HG02571 (cell line): ENCODE results near the gene PHF21B.

Source experiments
- ATAC-seq: cut with Tn5 transposase; IDR thresholded peaks from one replicate; pipeline ENCODE4 v1.9.1; 2021; ENCODE audit warnings: mild to moderate bottlenecking, moderate library complexity; ENCODE audit not compliant: unreplicated experiment

The PHF21B gene

GRCh38 chr22:44898236-44898635 lies 111.6 kb downstream of the PHF21B start:
- ATAC-seq: no peak

DNA sequence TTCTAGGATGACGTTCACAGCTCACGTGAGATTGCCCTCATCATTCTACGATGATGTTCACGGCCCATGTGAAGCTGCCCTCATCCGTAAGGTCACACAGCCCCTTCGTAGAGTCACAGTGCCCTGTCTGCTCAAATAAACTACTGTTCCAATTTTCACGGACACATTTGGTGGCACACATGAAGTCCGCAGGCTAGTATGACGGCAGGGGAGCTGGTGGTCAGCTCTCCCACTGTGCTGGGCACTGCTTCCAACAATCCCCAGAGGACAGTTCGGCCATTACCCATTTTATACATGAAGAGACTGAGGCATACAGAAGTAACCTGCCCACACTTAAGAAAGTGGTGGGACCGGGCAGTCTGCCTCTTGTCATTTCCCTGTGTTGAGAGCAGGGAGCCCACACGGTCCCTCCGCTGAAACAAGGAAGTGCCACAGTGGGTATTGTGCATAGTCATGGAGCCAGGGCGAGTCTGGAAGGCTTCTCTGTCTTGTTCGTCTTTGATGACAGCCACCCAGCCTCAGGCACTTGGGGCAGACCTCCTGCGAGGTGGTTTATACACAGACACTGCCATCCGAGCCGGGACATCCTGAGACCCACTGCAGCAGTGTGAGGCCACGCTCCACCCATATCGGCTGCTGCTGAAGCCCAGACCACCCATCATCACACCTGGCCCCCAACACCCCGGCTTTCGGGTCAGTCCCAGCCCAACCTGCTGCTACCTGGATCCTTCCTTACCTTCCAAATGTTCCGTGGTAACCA lies 114.3 kb downstream of the PHF21B start:
- ATAC-seq: no peak

- no peak for ATAC-seq
Measured at GRCh38 chr22:44894782-44895181, 115.0 kb downstream of the PHF21B start.

DNA sequence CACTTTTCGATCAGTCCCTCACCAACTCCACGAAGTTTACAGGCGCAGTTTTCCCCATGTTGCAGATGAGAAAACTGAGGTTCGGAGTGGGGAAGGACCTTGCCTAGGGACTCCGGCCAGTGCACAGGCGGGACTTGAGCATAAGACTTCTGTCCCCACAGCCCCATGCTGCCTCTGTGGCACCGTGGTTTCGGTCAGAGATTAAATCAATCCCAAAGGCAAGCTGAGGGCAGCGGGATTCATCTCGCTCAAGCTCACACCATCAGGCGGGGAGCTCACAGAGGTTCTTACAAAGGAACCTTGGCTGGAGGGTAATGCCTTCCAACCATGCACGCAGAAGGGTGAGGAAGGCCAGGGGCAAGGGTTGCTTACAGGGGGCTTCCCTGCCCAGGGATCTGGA lies 115.5 kb downstream of the PHF21B start:
- ATAC-seq: no peak

GRCh38 chr22:44893731-44894080 lies 116.1 kb downstream of the PHF21B start:
- no peak for ATAC-seq

- no peak for ATAC-seq
Measured at GRCh38 chr22:44892803-44893730, 116.7 kb downstream of the PHF21B start.

GRCh38 chr22:44892243-44892642 lies 117.6 kb downstream of the PHF21B start:
- ATAC-seq: no peak

DNA sequence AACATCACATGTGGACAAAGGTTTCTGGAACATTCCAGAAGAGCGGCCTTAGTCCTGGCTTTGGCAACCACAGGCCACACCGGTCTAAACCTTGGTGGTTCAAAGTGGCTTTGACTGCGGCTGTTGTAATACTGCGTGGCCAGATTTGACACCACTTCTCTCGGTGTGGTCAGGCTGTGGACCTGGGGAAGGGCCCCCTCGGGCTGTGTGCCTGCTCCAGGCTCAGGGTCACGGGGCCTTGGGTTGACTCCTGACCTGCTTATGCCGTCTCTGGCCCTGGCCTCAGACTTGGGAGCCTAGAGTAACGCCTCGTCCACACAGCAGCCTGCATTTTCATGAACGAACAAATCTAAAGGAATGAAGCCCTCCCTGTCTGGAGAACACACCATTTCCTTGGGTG lies 118.0 kb downstream of the PHF21B start:
- ATAC-seq: no peak

DNA sequence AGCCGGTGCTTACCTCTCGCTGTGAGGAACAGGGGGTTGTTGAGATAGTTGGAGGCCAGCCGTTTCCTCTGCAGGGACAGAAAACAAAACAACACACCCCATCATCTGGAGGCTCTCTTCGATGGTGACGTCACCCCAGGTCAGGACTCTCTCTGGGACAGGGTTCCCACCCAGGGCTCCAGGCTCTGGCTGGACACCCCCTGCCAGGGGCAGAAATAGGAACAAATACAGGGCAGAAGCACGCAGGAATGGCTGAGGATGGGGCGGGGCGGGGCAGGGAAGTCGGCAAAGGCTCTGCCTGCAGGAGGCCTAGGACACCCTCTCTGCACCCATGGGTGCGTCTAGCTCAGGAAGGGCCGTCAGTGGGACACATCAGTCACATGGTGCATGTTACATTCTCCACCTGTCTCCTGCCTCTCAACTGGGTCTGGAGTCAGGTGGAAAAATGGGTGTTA lies 118.5 kb downstream of the PHF21B start:
- no peak for ATAC-seq

- no peak for ATAC-seq
Measured at GRCh38 chr22:44890416-44891292, 119.2 kb downstream of the PHF21B start.

DNA sequence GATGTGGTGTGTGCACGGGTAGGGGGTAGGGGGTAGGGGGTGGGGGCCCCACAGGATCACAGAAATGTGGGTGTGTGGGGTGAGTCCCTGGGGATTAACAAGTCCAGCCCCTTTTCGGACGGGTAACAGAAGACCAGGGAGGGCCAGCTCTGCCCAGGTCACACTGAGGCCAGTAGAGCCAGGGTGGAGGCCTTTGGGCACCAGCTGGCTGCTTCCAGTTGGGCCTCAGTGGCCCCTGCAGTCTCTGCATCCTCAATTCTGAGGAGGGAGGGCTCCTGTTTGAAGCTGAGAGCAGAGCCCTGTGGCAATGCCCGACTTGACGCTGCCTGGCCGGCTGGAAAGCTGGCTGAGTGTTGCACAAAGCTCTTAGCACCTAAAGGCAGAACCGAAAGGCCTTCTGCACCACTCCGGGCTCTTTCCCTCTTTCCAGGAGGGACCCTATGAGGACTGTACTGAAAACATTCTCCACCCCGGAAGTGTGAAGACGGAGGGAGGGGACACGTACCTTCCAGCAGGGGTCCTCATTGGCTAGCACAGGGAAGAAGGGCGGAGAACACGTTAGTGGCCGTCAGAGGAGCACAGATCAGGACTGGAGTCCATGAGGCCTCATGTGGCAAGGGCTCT lies 120.4 kb downstream of the PHF21B start:
- no peak for ATAC-seq

DNA sequence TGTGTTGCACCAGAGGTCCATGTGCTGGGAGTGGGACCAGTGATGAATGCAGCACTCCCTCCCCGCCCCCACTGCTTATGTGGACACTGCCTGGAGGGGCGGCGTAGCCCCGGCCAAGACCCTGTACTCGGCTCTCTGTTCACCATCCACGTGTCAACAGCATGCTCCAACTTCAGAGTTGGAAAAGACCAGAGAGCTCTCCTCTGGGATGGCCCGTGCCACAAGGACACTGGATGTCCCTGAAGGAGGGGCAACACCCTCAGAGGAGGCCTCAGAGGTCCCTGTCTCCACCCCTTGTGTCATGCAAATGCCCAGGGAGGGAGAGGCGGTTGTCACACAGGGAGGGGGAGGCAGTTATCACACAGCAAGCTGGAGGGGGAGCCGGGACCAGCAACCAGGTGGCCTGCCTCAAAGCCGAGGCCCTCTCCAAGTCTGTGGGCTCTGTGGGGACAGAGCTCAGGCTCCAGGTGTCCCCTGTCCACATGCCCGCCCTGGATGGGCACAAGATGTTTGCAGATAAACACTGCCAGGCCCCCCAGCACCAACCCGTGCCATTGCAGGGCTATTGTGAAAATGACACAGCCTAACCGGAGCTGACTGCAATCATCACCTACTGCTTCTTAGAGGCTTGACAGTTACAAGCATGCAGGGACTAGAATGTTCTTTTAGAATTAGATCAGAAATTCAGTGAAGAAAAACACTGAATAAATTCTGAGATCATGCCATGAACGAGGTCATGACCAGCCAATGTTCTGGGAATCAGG lies 121.1 kb downstream of the PHF21B start:
- no peak for ATAC-seq

DNA sequence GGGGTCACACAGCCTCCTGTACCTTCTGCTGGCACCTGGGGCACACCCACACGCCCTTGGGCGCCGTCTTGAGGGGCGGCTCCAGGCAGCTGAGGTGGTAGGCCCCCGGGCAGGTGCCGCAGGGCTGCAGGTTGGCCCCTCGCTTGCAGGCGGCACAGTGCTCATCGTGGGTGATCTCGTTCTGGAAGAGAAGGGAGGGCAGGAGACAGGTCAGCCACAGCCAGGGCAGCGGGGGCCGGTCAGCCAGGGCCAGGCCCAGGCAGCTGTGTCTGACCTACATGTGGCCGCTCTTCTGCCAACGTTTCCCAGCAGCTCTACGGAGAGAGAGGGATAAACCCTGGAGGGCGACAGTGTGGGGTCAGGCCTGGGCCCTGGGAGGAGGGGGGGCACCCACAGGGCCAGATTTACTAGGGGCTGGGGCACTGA lies 121.9 kb downstream of the PHF21B start:
- no peak for ATAC-seq

DNA sequence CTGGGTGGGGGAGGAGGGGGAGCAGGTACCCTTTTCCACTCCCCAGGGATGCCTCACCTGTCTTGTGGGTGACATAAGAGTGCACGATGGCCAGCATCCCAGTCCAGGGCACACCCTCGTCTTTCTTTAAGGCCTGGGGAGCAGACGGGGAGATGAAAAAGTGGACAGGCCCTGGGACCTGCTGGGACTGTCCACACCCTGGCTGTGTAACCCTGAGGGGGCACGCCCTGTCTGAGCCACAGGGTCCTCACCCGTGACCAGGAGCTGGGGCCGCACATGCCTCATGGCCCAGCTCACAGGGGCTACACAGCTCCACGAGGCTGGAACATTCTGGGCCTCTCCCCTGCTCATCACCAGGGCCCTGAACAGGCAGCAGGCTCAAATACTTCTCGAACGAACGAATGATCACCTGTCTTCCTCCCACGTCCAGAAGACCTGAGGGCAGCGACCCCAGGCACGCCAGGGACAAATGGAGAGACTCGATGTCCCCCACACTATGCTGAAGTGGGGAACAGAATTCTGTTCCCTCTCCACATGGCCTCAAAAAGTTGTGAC lies 123.9 kb downstream of the PHF21B start:
- ATAC-seq: no peak

GRCh38 chr22:44884968-44885805 lies 124.6 kb downstream of the PHF21B start:
- no peak for ATAC-seq

DNA sequence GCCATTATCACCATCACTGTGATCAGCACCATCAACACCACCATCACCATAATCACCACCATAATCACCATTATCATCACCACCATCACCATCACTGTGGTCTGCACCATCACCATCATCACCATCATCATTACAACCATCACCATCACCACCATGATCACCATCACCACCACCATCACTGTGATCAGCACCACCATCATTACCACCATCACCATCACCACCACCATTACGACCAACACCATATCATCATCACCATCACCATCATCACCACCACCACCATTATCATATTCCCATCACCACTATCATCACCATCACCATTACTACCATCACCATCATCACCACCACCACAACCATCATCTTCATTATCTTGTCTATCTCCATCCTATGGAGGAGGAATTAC lies 125.2 kb downstream of the PHF21B start:
- no peak for ATAC-seq

DNA sequence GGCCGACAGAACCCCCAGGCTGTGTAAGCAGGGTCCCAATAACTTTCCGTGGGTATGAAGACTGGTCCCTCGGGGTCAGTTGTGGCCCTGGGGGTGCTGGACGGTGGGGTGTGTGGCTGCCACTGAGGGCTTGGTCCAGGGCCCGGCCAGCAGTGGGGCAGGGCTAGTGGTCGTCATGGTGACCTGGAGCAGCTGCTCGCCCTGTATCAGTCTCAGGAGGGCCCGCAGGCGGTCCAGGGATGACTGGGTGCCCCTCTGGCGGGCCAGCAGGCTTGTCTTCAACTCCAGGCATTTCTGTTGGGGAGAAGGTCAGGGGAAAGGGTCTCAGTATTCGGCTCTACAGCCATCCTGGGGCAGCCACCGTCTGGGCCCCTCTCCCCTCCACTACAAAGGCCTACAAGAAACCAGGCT lies 126.8 kb downstream of the PHF21B start:
- ATAC-seq: no peak

GRCh38 chr22:44882226-44882905 lies 127.4 kb downstream of the PHF21B start:
- ATAC-seq: no peak
